NCI-H526 treated with DMSO at 0.1 percent for 48 hours (cell line): Measurements from ENCODE around the gene GGCX.

Experiments used
- DNase-seq: peaks from one replicate; lab custom pipeline; 2025; lab: John Stamatoyannopoulos, UW

Gene GGCX

DNA sequence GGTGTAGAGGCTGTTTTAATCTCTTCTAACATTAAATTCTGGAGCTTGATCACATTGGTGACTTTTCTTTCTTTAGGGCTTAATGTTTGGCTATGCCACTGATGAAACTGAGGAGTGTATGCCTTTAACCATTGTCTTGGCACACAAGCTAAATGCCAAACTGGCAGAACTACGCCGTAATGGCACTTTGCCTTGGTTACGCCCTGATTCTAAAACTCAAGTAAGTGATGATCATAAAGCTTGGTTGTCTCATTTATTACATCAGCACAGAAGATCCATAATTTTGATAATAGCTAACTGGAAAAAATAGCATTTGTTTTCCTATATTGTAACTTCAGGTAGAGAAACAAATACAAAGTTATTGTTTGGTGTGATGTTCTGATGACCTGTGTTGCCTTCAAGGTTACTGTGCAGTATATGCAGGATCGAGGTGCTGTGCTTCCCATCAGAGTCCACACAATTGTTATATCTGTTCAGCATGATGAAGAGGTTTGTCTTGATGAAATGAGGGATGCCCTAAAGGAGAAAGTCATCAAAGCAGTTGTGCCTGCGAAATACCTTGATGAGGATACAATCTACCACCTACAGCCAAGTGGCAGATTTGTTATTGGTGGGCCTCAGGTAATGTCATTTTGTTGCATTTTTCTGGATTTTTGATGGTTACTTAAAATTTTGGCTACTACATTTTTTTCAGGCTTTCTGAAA, 19.4 kb downstream of the GGCX start:
- no peak for DNase-seq

DNA sequence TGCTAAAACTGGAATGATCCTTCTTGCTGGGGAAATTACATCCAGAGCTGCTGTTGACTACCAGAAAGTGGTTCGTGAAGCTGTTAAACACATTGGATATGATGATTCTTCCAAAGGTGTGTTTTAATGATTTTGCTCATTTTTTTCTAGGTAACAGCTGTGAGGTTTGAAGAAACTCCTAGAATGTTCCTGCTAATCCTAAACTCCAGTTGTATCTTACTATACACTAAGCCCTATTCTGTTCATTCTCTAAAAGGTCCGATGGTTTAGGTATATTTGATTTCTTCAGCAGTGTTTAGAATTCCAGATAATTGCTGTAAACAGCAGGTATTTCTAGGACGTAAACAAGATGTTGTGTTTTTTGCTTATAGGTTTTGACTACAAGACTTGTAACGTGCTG, 20.0 kb downstream of the GGCX start:
- no peak for DNase-seq

DNA sequence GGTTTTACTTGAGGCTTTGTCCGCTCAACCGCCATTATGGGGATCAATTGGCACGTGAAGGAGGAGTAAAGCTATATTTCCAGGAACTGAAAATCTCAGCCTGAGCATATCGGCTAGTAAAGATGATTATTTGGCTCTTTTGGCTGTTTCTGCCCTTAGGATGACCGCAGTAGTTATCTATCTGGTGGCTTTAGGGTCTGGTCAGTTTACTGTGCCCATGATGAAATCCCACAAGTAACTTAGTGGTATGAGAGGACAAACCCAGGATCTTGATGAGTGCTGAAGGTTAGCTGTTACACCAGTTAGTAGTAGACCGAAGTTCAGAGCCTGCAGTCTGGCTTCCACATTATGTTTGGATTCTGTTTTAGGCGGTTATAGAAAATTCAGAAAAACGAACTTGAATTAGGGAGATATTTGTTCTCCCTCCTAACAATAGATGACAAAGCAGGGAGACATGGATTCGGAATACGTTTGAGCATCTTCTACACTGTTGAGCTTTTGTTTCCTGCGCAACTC, 21.1 kb downstream of the GGCX start:
- DNase-seq = no peak

DNA sequence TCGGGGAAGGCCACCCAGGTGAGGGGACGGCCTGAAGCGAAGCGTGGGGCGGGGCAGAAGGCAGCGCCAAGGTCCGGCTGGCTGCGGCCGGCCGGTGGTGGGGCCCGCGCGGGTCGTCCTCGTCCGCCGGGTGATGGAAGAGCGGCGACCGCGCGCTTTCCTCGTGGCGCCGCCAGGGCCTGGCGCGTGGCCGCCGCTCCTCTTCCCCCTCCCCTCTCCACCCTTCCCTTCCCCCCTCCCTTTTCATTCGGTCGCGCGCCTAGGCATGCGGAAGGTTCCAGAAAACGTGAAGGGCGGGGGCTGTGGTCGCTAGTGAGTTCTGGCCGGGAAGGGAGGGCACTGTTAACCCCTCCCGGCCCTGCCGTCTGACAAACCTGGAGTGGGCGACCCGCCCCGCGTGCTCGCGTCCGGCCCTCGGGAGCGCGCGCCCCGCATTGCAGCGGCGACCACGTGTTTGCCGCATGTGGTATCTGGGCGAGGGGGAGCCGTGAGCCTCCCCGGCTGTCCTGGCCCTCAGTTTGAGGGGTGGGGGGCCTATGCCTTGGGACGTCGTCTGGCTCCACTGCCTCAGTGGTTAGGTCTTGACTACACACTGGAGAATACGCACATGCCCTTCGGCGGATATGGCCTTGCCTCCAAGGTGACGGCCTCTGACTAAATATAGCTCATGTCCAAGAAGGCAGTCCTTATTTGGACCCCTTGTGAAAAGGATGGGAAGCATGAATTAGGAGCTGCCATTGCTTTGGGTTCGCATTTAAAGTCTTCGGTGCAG, 21.7 kb downstream of the GGCX start:
- peak; percentile 25 for DNase-seq

DNA sequence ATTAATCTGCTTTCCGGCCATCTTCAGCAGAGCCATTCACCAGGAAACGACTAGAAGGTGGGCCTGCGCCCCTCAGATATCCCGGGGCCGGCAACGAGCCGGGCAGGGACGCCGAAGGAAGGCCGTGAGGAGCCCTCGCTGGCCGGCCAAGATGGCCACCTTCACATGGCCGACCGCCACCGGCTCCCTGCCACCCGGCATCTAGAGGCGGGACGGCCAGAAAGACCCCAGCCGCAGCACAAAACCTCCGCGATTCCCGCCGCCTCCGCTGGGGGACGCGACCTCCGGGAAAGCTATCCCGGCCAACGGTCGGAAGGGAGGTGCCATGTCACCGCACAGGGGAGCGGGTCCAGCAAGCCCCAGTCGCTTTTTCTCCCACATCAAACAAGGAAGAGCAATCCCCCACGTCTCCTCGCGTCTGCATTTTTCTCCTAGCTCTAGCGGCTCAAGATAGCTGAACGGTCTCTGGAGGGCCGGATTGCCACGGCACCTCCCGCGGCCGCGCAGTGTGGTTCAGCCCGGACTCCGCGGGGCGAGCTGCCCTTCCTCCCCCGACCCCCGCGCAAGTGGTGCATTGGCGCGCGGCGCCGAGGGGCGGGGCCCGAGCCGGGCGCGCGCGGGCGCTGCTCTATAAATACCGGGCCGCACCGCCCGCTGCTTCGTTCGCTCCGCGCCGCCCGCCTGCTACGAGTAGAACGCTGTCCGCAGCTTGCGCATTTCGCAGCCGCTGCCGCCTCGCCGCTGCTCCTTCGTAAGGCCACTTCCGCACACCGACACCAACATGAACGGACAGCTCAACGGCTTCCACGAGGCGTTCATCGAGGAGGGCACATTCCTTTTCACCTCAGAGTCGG, 22.6 kb downstream of the GGCX start, which contains the start of gene MAT2A:
MAT2A (plus strand) TSS at position 662 of the 854 bp plus-strand sequence; CDS start at position 782, 120 bp downstream.
- DNase-seq = peak; percentile 86

DNA sequence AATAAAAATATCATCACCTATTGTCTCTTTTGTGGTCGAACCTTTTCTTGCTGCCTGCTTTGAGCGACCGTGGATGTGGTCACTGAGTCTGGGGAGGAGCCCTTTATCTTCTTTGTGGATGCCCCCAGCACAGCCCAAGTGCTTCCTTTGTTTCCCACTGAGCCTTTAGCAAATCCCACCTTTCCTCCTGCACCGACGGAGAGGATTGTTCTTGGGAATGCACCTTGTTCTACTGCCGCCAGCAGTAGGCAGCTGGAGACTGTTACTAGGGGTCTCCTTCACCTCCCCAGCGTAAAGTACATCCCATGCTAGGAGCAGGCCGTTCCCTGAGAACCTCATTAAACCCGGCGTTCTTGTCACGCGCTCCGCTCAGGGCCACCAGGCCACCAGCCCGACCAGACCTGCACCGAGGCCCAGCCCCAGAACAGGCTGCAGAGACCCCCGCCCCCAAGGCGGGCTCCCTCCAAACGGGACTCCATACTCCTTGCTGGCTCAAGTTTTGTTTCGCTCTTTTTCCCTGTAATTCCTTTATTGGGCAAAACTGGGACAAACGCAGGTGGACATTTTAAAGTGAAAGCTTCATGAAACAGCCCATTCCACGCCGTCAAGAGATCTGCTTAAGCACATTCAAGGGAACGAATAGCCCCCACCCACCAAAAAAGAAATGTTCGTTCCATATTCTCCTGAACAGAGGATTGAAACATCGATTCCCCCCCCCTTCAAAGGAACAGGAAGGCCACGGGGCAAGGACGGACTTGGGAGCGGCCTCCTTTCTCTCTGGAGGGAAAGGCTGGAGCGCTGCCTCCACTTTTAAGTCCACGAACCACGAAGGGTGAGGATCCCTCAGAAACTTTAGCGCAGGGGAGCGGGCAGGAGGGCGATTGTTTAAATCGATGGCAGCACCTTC, 23.4 kb downstream of the GGCX start:
- peak; percentile 75 for DNase-seq

DNA sequence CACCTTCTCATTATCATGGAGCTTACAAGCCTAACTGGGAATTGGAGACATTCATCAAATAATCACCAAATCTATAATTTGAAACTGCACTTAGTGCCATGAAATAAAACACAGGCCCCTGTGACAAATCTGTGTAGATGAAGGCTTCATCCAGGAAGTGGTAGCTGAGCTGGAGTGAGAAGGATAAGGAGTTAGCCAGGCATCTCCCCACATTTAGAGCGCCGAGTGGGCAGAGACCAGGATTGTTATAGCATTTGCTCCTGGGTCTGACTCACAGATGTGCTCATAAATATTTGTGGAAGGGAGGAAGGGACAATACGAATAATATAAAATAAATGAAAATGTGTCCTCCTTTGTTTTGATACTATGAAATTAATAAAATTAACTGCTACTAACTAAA, 24.8 kb downstream of the GGCX start:
- no peak for DNase-seq

DNA sequence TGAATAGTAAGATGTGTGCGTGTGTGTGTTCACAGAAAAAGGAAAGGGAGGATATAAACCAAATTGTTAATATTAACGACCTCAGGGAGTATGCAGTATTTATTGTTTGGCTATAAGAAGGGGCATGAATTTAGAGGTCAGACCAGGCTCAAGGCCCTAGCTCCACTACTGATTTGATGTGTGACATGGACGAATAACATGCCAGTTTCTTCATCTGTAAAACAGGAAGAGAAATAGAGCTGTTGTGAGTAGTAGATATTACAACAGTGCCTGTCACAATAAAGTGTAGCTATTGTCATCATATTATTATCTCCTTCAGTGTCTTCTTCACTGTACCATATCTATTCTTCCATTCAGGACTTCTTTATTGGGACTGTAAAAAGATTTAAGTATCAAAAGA, 26.4 kb downstream of the GGCX start:
- DNase-seq = no peak

DNA sequence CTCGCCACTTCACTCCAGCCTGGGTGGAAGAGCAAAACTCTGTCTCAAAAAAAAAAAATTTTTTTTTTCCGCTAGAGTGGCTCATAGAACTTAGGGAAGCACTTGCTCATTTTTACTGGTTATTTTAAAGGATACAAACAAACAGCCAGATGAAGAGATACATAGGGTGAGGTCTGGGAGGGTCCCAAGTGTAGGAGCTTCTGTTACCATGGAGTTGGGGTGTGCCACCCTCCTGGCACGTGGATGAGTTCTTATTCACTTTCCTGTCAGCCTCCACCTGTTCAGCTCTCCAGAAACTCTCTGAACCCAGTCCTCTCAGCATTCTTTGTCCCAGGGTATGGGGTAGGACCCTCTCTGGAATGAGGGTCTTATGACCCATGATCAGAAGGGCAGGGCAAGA, 27.2 kb downstream of the GGCX start:
- no peak for DNase-seq

DNA sequence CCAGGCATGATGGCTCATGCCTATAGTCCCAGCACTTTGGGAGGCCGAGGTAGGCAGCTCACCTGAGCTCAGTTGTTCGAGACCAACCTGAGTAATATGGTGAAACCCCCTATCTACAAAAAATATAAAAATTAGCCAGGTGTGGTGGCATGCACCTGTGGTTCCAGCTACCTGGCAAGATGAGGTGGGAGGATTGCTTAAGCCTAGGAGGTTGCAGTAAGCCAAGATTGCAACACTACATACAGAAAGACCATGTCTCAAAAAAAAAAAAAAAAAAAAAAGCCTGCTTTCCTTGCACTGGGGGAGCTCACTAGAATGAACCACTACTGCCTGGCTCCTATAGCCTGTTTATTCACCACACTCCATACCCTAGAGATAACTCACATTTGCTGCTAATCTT, 29.7 kb downstream of the GGCX start:
- no peak for DNase-seq

DNA sequence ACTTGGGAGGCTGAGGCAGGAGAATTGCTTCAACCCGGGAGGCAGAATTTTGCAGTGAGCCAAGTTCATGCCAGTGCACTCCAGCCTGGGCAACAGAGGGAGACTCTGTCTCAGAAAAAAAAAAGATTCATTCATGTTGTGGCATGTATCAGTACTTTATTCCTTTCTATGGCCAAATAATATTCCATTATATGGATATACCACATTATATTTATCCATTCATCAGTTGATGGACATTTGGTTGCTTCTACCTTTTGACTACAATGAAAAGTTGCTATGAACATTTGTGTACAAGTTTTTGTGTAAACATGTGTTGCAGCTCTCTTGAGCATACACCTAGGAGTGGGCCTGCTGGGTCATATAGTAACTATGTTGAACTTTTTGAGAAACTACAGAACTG, 31.5 kb downstream of the GGCX start:
- DNase-seq = no peak

DNA sequence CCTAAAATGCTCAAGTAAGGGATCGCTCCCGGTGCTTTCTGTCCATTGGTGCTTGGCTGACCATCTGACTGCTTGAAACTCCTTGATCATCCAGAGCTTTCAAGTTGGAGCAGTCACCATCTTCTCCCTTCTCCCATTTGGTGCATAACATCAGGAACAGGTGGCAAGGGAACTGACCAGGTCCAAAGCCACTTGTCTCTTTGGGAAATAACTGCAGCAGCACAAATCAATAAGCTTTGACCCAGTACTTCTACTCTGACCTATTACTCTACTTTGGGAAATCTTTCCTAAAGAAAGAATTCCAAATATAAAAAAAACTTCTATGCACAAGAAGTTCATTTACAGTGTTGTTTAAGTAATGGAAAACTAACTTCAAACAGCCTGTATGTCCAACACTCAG, 32.9 kb downstream of the GGCX start:
- DNase-seq = no peak

DNA sequence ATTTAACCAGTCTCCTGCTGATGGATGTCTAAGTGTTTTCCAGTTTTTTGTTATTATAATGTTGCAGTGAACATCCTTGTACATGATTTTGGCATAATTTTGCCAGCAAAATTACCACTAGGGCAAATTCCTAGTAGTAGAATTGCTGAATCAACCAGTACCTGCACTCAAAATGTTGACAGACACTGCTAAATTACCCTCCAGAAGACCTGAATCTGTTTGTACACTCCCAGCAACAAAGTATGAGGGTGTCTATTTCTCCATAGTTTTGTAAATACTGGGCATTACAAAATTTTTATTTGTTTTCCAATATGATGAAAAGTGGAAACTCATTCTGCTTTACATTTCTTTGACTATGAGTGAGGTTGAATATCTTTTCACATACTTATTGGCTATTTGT, 33.5 kb downstream of the GGCX start:
- no peak for DNase-seq

DNA sequence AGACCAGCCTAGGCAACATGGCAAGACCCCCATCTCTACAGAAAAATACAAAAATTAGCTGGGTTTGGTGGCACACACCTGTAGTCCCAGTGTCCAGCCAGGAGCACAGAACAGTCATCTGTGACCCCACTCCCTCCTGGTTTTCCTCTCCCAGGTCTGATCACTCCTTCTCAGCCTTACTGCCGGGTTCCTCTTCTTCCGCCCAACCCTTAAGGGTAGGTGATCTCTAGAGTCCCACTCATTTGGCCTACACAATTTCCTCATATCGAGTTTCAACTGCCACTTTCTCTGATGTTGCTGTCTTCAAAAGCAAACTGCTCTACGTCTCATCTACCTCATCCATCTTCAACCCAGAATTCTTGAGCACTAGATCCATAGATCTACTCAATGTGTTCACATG, 35.7 kb downstream of the GGCX start:
- DNase-seq = no peak

DNA sequence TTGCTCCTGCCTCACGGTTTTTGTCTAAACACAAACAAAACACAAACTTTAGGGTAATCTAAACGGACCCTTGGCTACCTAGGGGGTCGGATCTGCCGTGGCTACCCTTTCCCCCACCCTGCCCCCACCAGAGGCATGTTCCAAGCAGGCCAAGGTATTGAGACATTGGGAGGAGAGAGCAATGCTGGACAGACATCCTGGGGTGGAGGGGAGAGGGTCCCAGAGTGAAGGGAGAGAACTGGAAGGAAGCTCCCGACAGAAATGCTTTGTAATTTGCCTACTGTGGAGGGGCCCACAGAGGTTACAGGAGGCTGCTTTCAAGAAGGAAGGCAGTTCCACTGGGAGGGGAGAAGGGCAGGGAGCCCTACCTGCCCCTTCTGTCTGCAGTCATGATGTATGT, 36.3 kb downstream of the GGCX start:
- DNase-seq = no peak

DNA sequence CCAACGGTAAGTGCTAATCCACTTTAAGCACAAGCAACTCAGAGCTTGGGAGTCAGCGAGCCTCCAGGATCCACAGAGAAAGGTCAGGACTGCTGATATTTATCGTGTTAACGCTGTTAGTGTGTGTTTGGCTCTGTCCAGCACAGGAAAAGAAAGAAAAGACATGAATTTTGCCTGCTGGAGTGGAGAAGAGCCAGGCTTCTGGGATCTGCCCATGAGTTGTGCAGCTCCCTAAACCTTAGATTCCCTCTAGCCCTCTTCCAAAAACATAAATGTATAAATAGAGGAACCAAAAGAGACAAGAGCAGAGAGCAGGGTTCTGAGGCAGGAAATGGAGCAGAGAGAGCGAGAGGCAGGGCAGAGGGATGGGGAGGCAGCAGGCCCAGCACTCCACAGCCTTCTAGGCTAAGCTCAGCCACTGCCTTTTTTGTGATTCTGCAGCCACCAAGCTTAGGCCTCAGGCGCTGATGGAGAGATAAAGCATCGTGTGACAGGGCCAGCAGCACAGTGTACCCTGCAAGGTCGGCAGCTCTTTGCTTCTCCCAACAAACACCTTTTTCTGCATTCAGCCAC, 36.9 kb downstream of the GGCX start:
- peak; percentile 36 for DNase-seq

DNA sequence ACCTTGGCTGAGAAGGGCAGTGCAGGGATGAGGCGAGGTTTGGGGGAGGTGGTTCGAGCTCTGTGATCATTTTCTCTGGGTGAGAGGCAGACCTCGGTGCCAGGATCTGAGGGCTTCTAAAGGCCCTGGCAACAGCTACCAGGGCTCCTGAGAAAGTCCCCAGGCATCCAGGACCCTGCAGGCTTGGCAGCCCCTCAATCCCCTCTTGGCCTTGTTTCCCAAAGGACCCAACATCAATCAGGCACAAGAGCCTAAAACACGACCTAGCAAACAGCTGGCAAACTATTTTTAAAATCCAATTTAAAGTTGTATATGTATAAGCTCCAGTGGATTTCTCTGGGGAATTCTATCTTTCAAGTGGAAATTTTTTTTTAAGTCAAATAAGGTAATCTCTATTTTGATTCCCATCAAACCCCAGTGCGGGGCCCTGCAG, 37.4 kb downstream of the GGCX start:
- DNase-seq = no peak

DNA sequence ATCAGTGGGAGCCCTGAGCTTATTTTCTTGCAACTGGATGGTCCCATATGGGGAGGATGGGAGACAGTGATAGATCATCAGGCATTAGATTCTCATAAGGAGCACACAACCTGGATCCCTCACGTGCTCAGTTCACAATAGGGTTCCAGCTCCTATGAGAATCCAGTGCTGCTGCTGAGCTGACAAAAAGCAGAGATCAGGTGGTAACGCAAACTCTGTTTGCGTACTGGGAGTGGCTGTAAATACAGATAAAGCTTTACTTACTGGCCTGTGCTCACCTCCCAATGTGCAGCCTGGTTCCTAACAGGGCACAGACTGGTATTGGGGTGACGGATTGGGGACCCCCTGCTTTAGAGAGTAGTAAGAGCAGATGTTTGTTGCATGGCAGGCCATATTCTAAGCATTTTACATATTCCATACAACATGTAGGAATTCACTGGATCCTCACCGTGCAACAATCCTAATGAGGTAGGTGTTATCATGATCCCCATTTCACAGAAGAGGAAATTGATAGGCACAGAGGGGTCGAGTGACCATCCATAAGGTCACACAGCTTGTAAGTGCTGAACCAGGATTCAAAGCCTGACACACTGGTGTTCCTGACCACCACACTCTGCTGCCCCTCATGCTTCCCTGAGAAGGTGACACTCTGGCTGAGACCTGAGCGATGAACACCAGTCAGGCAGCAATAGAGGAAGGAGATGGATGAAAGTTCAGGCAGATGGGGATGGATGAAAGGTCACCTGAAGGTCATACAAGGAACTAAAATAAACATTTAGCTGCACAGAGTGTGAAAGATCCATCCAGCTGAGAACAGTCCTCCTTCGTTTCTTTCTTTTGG, 38.0 kb downstream of the GGCX start:
- no peak for DNase-seq

DNA sequence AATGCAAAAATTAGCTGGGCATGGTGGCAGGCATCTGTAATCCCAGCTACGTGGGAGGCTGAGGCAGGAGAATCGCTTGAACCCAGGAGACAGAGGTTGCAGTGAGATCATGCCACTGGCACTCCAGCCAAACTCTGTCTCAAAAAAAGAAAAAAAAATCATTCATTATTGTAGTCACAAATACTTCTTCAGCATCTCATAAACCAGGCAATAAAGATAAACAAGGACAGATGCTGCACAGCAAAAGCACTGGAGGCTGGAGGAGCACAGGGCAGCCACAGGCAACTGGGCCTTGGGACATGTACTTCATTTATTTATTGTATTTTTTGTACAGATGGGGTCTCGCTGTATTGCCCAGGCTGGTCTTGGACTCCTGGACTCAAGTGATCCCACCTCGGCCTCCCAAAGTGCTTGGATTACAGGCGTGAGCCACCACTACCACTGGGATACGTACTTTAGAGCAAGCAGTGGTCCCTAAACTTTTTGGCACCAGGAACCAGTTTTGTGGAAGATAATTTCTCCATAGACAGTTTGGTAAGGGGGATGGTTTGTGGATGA, 39.1 kb downstream of the GGCX start:
- DNase-seq = no peak
